ENCODE data around the gene TRIM10.
A peak's percentile ranks its signal among the peaks of the same experiment; 100 is the strongest.
"Not testable (repeated sequence)": the region's sequence is repeated elsewhere in the genome, so short reads cannot be mapped to it uniquely, and the experiment has no call there.

The TRIM10 gene

GRCh38 chr6:30152910-30153610, 8.0 kb downstream of the TRIM10 start:
- DNase-seq: no peak

- no peak for DNase-seq
These were observed 8.9 kb downstream of the TRIM10 start for GRCh38 chr6:30152016-30152673.

GRCh38 chr6:30151580-30151979, 9.4 kb downstream of the TRIM10 start:
- DNase-seq: no peak

- DNase-seq: peak; percentile 41
These were observed 10.2 kb downstream of the TRIM10 start for GRCh38 chr6:30150671-30151395.

- DNase-seq: peak; percentile 34
These were observed 11.0 kb downstream of the TRIM10 start for GRCh38 chr6:30149858-30150550.

- DNase-seq: peak; percentile 15
These were observed 11.8 kb downstream of the TRIM10 start for GRCh38 chr6:30149234-30149633.

- no peak for DNase-seq
These were observed 13.9 kb downstream of the TRIM10 start for GRCh38 chr6:30147096-30147495.

GRCh38 chr6:30145818-30146217, 15.2 kb downstream of the TRIM10 start:
- DNase-seq: no peak

GRCh38 chr6:30144811-30145210, 16.2 kb downstream of the TRIM10 start:
- DNase-seq: no peak

GRCh38 chr6:30143780-30144179, 17.2 kb downstream of the TRIM10 start:
- no peak for DNase-seq

GRCh38 chr6:30142665-30143064, 18.3 kb downstream of the TRIM10 start:
- no peak for DNase-seq

- DNase-seq: not testable (repeated sequence)
These were observed 20.8 kb downstream of the TRIM10 start for GRCh38 chr6:30140240-30140639.

GRCh38 chr6:30136570-30137286, 24.3 kb downstream of the TRIM10 start:
- DNase-seq: no peak

GRCh38 chr6:30135757-30136156, 25.3 kb downstream of the TRIM10 start, which contains the start of gene TRIM40:
TRIM40 (plus strand) TSS chr6:30136140; CDS start chr6:30137037, 897 bp downstream.
- DNase-seq: no peak

- no peak for DNase-seq
These were observed 25.9 kb downstream of the TRIM10 start for GRCh38 chr6:30135147-30135546.

- no peak for DNase-seq
These were observed 29.0 kb downstream of the TRIM10 start for GRCh38 chr6:30131947-30132497.

- DNase-seq: peak; percentile 85
These were observed 29.8 kb downstream of the TRIM10 start for GRCh38 chr6:30130887-30131862.

GRCh38 chr6:30130179-30130679, 30.8 kb downstream of the TRIM10 start:
- no peak for DNase-seq

GRCh38 chr6:30129265-30130178, 31.5 kb downstream of the TRIM10 start:
- no peak for DNase-seq
